ENCODE data around the gene CFAP43.

- TF ChIP-seq CREB5 (CRISPR knock-in tag; IDR thresholded peaks at IDR 0.05; ENCODE audit: low read depth) (no peak), ARNTL (CRISPR knock-in tag; IDR thresholded peaks at IDR 0.05; ENCODE audit: borderline replicate concordance, low read depth) (no peak), ISL1 (CRISPR knock-in tag; IDR thresholded peaks at IDR 0.05) (no peak)
Measured at GRCh38 chr10:104246976-104247375, 14.8 kb upstream of the CFAP43 start.
